Lower leg skin (tissue), 4 donors: ENCODE results near the gene ZNF692. TPM values are rescaled to one million over a fixed set of nuclear protein-coding genes. Genes with fewer than 3 reads are reported as not detected.
"Not testable (repeated sequence)": the region's sequence is repeated elsewhere in the genome, so short reads cannot be mapped to it uniquely, and the experiment has no call there.

Source experiments
- DNase-seq, 2 donors: peaks; one replicate each; pipeline ENCODE4 v3.0.0-alpha.2; 2019; ENCODE audit warnings: low spot score in 2 of 2
- H3K4me3 ChIP-seq: fragments of 200-600 bp; sonication (generic); 2 replicates; pipeline ENCODE4 v1.5.1; 2017; ENCODE audit warnings: mild to moderate bottlenecking, low read depth; ENCODE audit not compliant: poor library complexity, severe bottlenecking
- POLR2A ChIP-seq, 2 donors: fragments of 450-650 bp; IDR thresholded peaks; one replicate each; pipeline ENCODE4 v1.6.1; 2016 to 2017; ENCODE audit warnings: antibody characterized with exemption in 2 of 2, mild to moderate bottlenecking in 1 of 2, moderate library complexity in 1 of 2
- WGBS, 2 donors: methylation state at CpG; one replicate each; pipeline ENCODE4 v1.1.5; 2018; 5-methylcytosine and 5-hydroxymethylcytosine counted together
- intact Hi-C: fragments of 100-400 bp; cut with DNase I; formaldehyde crosslinking; loops from one replicate; pipeline ENCODE4 v1.15.0; 2023; ENCODE audit warnings: low total_unique reads
- total RNA-seq, 4 donors: library from RNA; depleted of rRNA; stranded (reverse); fragments of >200 nt; gene quantifications; one replicate each; pipeline ENCODE4 v1.1.0, GENCODE V29; 2016
- TF ChIP-seq, protein P1 (sequence below), 3 donors: fragments of 450-650 bp; IDR thresholded peaks; one replicate each; pipeline ENCODE4 v1.5.1; 2016; ENCODE audit warnings: antibody characterized with exemption in 3 of 3, mild to moderate bottlenecking in 3 of 3, moderate library complexity in 2 of 3

The ZNF692 gene
- total RNA-seq, 4 donors from 2014 or later: 46.3 to 90.2 (median 65.2) TPM

- intact Hi-C loops: no loop called here
- TF ChIP-seq, protein P1, sequence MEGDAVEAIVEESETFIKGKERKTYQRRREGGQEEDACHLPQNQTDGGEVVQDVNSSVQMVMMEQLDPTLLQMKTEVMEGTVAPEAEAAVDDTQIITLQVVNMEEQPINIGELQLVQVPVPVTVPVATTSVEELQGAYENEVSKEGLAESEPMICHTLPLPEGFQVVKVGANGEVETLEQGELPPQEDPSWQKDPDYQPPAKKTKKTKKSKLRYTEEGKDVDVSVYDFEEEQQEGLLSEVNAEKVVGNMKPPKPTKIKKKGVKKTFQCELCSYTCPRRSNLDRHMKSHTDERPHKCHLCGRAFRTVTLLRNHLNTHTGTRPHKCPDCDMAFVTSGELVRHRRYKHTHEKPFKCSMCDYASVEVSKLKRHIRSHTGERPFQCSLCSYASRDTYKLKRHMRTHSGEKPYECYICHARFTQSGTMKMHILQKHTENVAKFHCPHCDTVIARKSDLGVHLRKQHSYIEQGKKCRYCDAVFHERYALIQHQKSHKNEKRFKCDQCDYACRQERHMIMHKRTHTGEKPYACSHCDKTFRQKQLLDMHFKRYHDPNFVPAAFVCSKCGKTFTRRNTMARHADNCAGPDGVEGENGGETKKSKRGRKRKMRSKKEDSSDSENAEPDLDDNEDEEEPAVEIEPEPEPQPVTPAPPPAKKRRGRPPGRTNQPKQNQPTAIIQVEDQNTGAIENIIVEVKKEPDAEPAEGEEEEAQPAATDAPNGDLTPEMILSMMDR (IDR thresholded peaks at IDR 0.05): no peak
- no peak for TF ChIP-seq POLR2A (IDR thresholded peaks at IDR 0.05)
- DNase-seq: no peak
- 79 to 86% methylated on average over 1 of the region's 1 CpG for WGBS, 2 donors
- no peak overlapping the region for H3K4me3 ChIP-seq
Measured at GRCh38 chr1:248892590-248892989, 33.7 kb upstream of the ZNF692 start.

GRCh38 chr1:248891758-248892157, 32.9 kb upstream of the ZNF692 start:
- whole genome bisulfite sequencing, 2 donors: 85 to 91% methylated on average over 2 of the region's 2 CpGs
- no peak overlapping the region for H3K4me3 ChIP-seq
- intact Hi-C loops: no loop called here
- TF ChIP-seq, protein P1 (IDR thresholded peaks at IDR 0.05): no peak
- TF ChIP-seq POLR2A (IDR thresholded peaks at IDR 0.05): no peak
- no peak for DNase-seq

DNA sequence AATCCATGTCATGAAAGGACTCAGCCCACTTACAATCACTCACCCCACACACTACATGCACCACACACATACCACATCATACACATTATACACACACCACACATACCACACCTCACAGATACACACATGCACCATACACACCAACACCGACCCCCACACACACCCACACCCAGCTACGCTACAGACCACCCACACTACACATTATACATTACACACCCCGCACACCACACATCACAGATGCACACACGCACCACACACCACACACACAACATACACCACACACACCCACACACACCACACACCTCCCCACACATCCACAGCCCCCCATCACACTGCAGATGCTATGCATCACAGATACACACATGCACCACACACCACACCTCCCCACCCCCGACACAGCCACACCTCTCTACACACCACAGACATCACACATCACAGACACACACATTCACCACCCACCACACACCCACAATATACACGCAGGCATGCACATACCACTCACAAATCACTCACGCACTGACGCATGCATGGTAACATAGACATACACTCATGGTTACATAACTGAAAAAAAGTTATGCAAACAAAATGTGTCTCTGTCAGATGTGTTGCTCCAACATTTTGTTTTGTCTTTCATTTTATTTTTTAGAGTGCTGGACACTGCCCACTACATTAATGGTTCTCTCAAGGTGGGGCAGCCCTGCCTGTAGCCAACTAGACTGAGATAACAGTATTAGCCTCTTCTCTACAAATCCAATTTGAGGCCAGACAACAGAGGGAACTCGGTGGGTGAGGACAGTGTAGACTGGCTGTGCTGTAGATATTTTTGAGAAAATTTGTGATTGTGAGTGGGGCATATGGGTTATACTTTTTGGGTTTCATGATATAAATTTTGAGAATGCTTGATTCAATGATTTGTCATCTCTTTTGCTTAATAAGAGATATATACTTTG, 31.9 kb upstream of the ZNF692 start:
- TF ChIP-seq, protein P1 (IDR thresholded peaks at IDR 0.05): no peak
- TF ChIP-seq POLR2A (IDR thresholded peaks at IDR 0.05): no peak
- H3K4me3 ChIP-seq: no peak overlapping the region
- 86 to 88% methylated on average over 9 of the region's 9 CpGs for WGBS, 2 donors
- intact Hi-C loops: no loop called here
- no peak for DNase-seq

- 84 to 94% methylated on average over 10 of the region's 10 CpGs for WGBS, 2 donors
- H3K4me3 ChIP-seq, intact Hi-C loops, DNase-seq: not testable (repeated sequence)
Measured at GRCh38 chr1:248889914-248890243, 31.0 kb upstream of the ZNF692 start.

DNA sequence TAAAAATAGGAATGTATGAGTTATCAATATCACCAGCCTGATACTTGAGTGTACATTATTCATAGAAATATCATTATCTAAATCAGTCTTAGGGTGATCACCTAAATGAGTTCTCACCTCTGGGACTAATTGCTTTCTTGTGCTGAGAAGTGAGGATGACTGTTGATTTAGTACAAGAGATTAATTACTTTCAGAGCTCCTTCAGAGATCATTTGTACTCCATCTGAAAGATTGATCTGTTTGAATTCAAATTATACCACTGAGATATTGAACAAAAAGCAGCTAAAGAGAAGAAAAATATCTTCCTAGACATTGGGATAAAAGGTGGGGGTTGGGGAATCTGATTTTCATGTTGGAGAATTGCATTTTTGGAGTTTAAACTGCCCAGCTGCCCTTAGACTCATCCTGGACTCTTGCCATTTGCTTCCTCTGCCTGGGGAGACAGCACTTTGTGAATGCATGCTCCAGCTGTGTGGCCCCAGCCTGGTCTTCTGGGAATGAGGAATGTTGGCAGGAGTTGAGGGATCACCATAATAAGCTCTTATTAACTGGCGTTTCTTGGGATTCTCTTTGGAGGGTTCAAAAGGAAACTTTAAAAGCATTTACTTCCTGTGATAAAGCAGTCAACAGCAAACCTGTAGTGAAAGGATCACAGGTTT, 27.5 kb upstream of the ZNF692 start:
- 27 to 31% methylated on average over 1 of the region's 1 CpG for WGBS, 2 donors
- intact Hi-C loops: no loop called here
- TF ChIP-seq, protein P1 (IDR thresholded peaks at IDR 0.05): no peak
- TF ChIP-seq POLR2A (IDR thresholded peaks at IDR 0.05): no peak
- H3K4me3 ChIP-seq: no peak overlapping the region
- DNase-seq: no peak

DNA sequence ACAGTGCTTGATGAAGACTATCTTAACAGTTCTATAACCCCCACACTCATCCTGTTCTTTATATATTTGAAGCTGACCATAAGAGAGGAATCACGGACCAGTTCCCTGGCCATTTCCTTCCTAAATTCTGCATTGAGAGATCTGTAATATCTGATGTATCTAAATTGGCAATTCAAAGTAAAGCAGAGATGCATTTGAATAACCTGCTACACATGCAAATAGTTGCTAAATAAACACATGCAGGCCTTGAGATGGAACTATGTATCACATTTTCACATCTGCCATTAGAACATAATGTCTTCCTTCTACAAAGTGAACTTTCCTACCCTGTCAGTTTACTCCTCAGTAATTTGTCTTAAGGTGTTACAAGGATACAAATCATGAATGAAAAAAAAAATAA, 26.8 kb upstream of the ZNF692 start:
- 88 to 97% methylated on average over 1 of the region's 1 CpG for WGBS, 2 donors
- no peak for DNase-seq
- intact Hi-C loops: no loop called here
- TF ChIP-seq, protein P1 (IDR thresholded peaks at IDR 0.05): no peak
- no peak for TF ChIP-seq POLR2A (IDR thresholded peaks at IDR 0.05)
- H3K4me3 ChIP-seq: no peak overlapping the region
